Adrenal gland (tissue), 5 donors: ENCODE results near the gene PTCHD4.

Source experiments
- CTCF ChIP-seq, 6 experiments: fragments of 450-650 bp in 4 of 6; fragments of 200-600 bp in 2 of 6; sonication (generic) in 1 of 6; IDR thresholded peaks; 1 replicate in 5 of 6; 2 replicates in 1 of 6; pipeline versions ENCODE4 v1.5.1 to v1.8.0; 2016 to 2021; ENCODE audit warnings: antibody characterized with exemption in 6 of 6, mild to moderate bottlenecking in 2 of 6, moderate library complexity in 1 of 6
- POLR2A ChIP-seq, 2 donors: fragments of 450-650 bp; IDR thresholded peaks; one replicate each; pipeline ENCODE4 v1.6.1; 2017; ENCODE audit warnings: antibody characterized with exemption in 2 of 2, mild to moderate bottlenecking in 2 of 2, moderate library complexity in 1 of 2
- donor health status: DM: no; HTN: no; CAD: no.

GRCh38 chr6:48109944-48110343 lies 1.1 kb downstream of the PTCHD4 start:
- no peak for TF ChIP-seq CTCF (IDR thresholded peaks at IDR 0.05)
- no peak for TF ChIP-seq POLR2A (IDR thresholded peaks at IDR 0.05)
